Activated CD8-positive, alpha-beta T cell treated with anti-CD3 and anti-CD28 coated beads for 36 hours (primary cell): ENCODE measurements around the gene NEDD4L. TPM values are rescaled to one million over a fixed set of nuclear protein-coding genes. Genes with fewer than 3 reads are reported as not detected.

Source experiments
- ATAC-seq: fragments of 200-7000 bp; cut with Tn5 transposase; one replicate; pipeline ENCODE4 v1.10.0; 2021; ENCODE audit warnings: mild to moderate bottlenecking, moderate library complexity
- CTCF ChIA-PET: fragments of 350-600 bp; sonication (Branson Sonifier 250); formaldehyde crosslinking; loops from one replicate; lab custom pipeline; 2021; ENCODE audit warnings: antibody characterized with exemption; lab: Charles Lee
- POLR2A ChIA-PET: fragments of 350-600 bp; sonication (Branson Sonifier 250); formaldehyde crosslinking; loops from one replicate; lab custom pipeline; 2021; ENCODE audit warnings: antibody characterized with exemption; lab: Charles Lee
- DNase-seq: peaks from one replicate; pipeline ENCODE4 v3.0.0-alpha.2; 2020
- H3K27ac Mint-ChIP-seq: one replicate; pipeline ENCODE4 v1.8.0; 2021; ENCODE audit warnings: mild to moderate bottlenecking, mixed read lengths
- H3K27me3 Mint-ChIP-seq: one replicate; pipeline ENCODE4 v1.8.0; 2021; ENCODE audit warnings: mixed read lengths
- H3K36me3 Mint-ChIP-seq: one replicate; pipeline ENCODE4 v1.8.0; 2021; ENCODE audit warnings: low read depth, mixed read lengths
- H3K4me1 Mint-ChIP-seq: one replicate; pipeline ENCODE4 v1.8.0; 2021; ENCODE audit warnings: low read depth, mixed read lengths
- H3K4me3 Mint-ChIP-seq: one replicate; pipeline ENCODE4 v1.8.0; 2021; ENCODE audit warnings: mild to moderate bottlenecking, moderate library complexity, mixed read lengths
- H3K9me3 Mint-ChIP-seq: one replicate; pipeline ENCODE4 v1.8.0; 2021; ENCODE audit warnings: mixed read lengths
- CTCF ChIP-seq: fragments of 200-600 bp; IDR thresholded peaks from one replicate; pipeline ENCODE4 v1.8.0; 2022; ENCODE audit warnings: antibody characterized with exemption, mild to moderate bottlenecking
- intact Hi-C: fragments of 100-400 bp; cut with micrococcal nuclease; formaldehyde crosslinking; loops from one replicate; pipeline ENCODE4 v1.10.0; 2022
- total RNA-seq, 2 experiments: library from RNA; stranded (reverse); gene quantifications; one replicate each; pipeline ENCODE4 v1.2.3, GENCODE V29; 2021

Gene NEDD4L
- total RNA-seq, 2 experiments from 2014 or later, result 7.5 to 8.5 TPM

- H3K4me1 Mint-ChIP-seq, result no peaks in the 10 kb centered on the region
- H3K27ac Mint-ChIP-seq, result no peak overlapping the region
- no peaks in the 10 kb centered on the region for H3K36me3 Mint-ChIP-seq
- no peak for TF ChIP-seq CTCF
- H3K9me3 Mint-ChIP-seq, result no peaks in the 10 kb centered on the region
- intact Hi-C loops, result no loop called here
- peaks cover 1% of the 10 kb centered on the region for H3K27me3 Mint-ChIP-seq
- CTCF ChIA-PET, result interaction anchor here (0.5 to 1.2 kb wide), 3 partner anchors 20 to 533 kb away, joined by 3 read pairs; no protein-coding TSS in a partner anchor
- no peak for ATAC-seq
- DNase-seq, result no peak
- POLR2A ChIA-PET, result no interaction called here
- no peak overlapping the region for H3K4me3 Mint-ChIP-seq
Measured at GRCh38 chr18:58177896-58178470, 134.0 kb downstream of the NEDD4L start.

GRCh38 chr18:58178511-58178910, 134.5 kb downstream of the NEDD4L start:
- Mint-ChIP-seq H3K27ac (no peak overlapping the region), H3K36me3 (no peaks in the 10 kb centered on the region), H3K9me3 (no peaks in the 10 kb centered on the region), H3K4me3 (no peak overlapping the region), H3K27me3 (peaks cover 1% of the 10 kb centered on the region), H3K4me1 (no peaks in the 10 kb centered on the region)
- CTCF ChIA-PET, result interaction anchor here (0.7 kb wide), 1 partner anchor 61 kb away, joined by 3 read pairs; no protein-coding TSS in a partner anchor
- POLR2A ChIA-PET, result no interaction called here
- ATAC-seq (no peak), DNase-seq (no peak)
- intact Hi-C loops, result no loop called here
- TF ChIP-seq CTCF, result no peak

GRCh38 chr18:58180172-58180571, 136.1 kb downstream of the NEDD4L start:
- Mint-ChIP-seq H3K4me3 (no peak overlapping the region), H3K27ac (no peak overlapping the region), H3K36me3 (no peaks in the 10 kb centered on the region), H3K9me3 (no peaks in the 10 kb centered on the region), H3K27me3 (peaks cover 1% of the 10 kb centered on the region), H3K4me1 (no peaks in the 10 kb centered on the region)
- intact Hi-C loops, result no loop called here
- ATAC-seq (no peak), DNase-seq (no peak)
- TF ChIP-seq CTCF, result no peak
- ChIA-PET POLR2A (no interaction called here), CTCF (interaction anchor here (1.0 to 2.5 kb wide), 4 partner anchors 15 to 512 kb away, joined by 3 to 9 read pairs (median 6); partner anchors contain the start of gene NEDD4L)

- Mint-ChIP-seq H3K27me3 (peaks cover 1% of the 10 kb centered on the region), H3K9me3 (no peaks in the 10 kb centered on the region), H3K36me3 (no peaks in the 10 kb centered on the region), H3K4me3 (no peak overlapping the region), H3K27ac (no peak overlapping the region), H3K4me1 (no peaks in the 10 kb centered on the region)
- intact Hi-C loops, result no loop called here
- peak; percentile 58 for ATAC-seq
- ChIA-PET POLR2A (no interaction called here), CTCF (interaction anchor here (0.6 to 3.5 kb wide), 39 partner anchors 8 to 875 kb away, joined by 3 to 30 read pairs (median 3); partner anchors contain the start of gene NEDD4L)
- TF ChIP-seq CTCF, result peak; percentile 83
- DNase-seq, result peak; percentile 80
Measured at GRCh38 chr18:58180738-58181353, 136.8 kb downstream of the NEDD4L start.

GRCh38 chr18:58181988-58182387, 138.0 kb downstream of the NEDD4L start:
- ChIA-PET CTCF (interaction anchor here (0.6 to 3.5 kb wide), 19 partner anchors 9 to 873 kb away, joined by 3 to 30 read pairs (median 5); partner anchors contain the start of gene NEDD4L), POLR2A (interaction anchor here (1.4 kb wide), 1 partner anchor 9 kb away, joined by 3 read pairs; no protein-coding TSS in a partner anchor)
- TF ChIP-seq CTCF, result no peak
- ATAC-seq, result no peak
- intact Hi-C loops, result no loop called here
- Mint-ChIP-seq H3K27ac (no peak overlapping the region), H3K4me3 (no peak overlapping the region), H3K27me3 (peaks cover 1% of the 10 kb centered on the region), H3K4me1 (no peaks in the 10 kb centered on the region), H3K9me3 (no peaks in the 10 kb centered on the region), H3K36me3 (no peaks in the 10 kb centered on the region)
- no peak for DNase-seq
